GM12874 (cell line): ENCODE results near the gene HECTD2.

Experiments used
- TF ChIP-seq, protein P1 (sequence below): IDR thresholded peaks from 2 replicates; pipeline ENCODE4 v1.5.1; 2011; ENCODE audit warnings: low read depth, mild to moderate bottlenecking, control low read depth, low read length, moderate library complexity; ENCODE audit not compliant: insufficient read depth

HECTD2 gene

DNA sequence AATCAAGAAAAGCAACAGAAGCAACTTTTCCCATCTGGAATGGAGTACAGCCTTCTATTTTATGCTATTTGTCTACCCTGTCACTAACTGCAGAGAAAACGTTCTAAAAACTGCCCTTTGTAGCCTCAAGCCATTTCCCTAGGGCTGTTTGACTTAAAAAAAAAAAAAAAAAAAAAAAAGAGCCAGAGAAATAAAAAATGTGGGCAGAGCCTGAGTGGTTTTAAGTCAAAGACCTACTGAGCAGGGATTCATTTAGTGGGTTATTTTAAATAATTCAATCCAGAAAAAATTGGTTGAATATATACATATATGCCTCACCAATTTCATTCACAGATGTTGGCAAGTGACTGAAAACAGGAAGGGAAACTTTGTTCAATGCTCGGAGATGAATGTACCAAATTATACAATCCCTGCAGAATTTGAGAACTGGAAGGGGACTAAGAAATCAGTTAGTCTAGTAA is 147.5 kb downstream of the HECTD2 start:
- TF ChIP-seq, protein P1, sequence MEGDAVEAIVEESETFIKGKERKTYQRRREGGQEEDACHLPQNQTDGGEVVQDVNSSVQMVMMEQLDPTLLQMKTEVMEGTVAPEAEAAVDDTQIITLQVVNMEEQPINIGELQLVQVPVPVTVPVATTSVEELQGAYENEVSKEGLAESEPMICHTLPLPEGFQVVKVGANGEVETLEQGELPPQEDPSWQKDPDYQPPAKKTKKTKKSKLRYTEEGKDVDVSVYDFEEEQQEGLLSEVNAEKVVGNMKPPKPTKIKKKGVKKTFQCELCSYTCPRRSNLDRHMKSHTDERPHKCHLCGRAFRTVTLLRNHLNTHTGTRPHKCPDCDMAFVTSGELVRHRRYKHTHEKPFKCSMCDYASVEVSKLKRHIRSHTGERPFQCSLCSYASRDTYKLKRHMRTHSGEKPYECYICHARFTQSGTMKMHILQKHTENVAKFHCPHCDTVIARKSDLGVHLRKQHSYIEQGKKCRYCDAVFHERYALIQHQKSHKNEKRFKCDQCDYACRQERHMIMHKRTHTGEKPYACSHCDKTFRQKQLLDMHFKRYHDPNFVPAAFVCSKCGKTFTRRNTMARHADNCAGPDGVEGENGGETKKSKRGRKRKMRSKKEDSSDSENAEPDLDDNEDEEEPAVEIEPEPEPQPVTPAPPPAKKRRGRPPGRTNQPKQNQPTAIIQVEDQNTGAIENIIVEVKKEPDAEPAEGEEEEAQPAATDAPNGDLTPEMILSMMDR: no peak

DNA sequence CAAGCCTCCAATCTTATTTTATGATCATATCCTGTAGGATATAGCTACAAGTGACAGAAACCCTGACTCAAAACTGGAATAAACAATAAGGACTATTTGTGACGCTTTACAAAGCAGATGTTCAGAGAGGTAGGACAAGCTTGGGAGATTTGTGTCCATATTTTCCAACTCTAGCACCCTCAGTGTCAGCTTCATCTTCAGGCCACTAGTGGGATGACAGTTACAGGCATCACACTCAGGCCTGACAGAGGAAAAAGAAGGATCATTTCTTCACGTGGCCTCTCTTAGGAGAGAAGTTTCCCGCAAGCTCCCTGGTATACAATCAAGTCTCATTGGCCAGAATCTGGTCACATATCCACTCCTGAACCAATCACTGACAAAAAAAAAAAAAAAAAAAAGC is 148.3 kb downstream of the HECTD2 start:
- TF ChIP-seq, protein P1: no peak

DNA sequence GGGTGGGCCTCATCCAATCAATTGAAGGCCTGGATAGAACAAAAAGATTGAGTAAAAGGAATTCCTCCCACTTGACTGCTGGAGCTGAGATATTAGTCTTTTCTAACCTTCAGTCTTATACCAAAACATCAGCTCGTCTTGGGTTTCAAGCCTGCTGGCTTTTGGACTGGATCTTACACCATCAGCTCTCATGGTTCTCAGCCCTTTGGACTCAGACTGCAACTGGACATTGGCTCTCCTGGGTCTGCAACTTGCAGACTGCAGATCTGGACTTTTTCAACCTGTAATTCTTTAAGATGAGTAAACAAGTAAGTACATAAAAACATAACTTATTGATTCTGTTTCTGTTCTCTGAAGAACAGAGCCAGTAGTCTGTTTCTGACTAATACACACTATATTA is 149.0 kb downstream of the HECTD2 start:
- TF ChIP-seq, protein P1: no peak

DNA sequence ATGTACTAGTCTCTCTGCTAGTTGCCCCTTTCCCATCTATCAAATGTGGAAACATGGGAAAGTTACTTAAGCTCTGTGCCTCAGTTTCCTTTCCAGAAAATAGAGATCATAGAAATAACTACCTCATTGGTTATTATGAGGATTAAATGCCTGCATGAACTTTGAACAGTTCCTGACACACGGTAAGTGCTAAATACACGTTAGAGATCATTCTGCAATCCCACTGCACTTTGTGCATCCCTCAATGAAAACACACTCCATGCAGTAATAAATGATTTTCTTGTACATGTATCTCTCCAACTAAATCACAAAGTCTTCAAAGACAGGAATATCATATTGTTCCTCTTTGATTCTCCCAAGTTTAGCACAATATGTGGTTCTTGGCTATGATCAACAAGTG is 149.6 kb downstream of the HECTD2 start:
- TF ChIP-seq, protein P1: no peak

DNA sequence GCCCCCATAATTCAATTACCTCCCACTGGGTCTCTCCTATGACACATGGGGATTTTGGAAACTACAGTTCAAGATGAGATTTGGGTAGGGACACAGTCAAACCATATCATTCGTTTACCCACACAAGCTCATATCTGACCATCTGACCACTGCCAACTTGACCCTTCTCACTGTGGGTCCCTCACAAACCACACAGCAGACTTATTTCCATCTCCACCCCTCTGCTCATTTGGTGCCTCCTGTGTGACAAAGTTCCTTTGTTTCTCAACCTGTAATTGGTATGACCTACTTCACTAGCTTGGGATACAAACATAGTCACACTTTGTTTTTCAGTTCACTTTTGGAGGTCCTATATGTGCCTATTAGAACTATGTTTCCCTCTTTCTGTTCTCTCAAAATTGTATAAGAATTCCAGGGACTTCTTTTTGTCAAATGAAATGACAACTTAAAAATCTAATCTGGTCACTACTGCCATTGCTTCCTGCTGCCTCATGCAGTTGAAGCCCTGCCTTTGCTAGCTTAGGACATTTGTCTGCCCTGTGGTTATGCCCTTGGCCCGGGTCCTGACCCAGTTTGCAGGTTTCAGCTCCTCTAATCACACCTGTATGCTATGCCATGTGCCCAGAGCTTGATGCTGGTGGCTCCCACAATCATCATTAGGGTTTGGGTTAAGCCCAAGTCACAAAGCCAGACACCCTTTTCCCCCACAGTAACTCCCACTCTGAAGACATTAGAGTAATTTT is 152.9 kb downstream of the HECTD2 start:
- TF ChIP-seq, protein P1: no peak

DNA sequence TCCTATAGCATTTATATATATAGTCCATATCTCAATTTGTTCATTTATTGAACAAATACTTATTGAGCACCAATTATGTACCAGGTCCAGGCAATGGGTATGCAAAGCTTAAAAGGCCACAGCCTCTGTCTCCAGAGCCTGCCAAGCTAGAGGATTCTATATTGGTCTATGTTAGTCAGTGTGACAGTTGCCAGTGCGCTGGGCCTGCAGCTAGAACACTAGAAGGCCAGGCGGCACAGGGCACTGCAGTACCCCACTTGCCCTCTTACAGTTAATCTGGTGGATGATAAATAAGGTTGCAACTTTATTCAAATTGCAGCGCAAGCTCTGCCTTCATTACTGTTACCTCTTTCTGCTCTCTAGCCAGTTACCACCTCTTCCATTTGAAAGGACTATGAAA is 153.9 kb downstream of the HECTD2 start:
- TF ChIP-seq, protein P1: no peak
